ENCODE results near the gene ADAM12. TPM values are rescaled to one million over a fixed set of nuclear protein-coding genes. Genes with fewer than 3 reads are reported as not detected.
A peak's percentile ranks its signal among the peaks of the same experiment; 100 is the strongest.
"Not testable (repeated sequence)": the region's sequence is repeated elsewhere in the genome, so short reads cannot be mapped to it uniquely, and the experiment has no call there.

ADAM12 gene
- polyA plus RNA-seq, 3 donors: 19.7 to 23.0 (median 22.8) TPM

GRCh38 chr10:126374435-126374834 is 13.8 kb downstream of the ADAM12 start:
- no peak for DNase-seq

- no peak for DNase-seq
These were observed 14.3 kb downstream of the ADAM12 start for GRCh38 chr10:126373972-126374371.

GRCh38 chr10:126373147-126373546 is 15.1 kb downstream of the ADAM12 start:
- DNase-seq: no peak

DNA sequence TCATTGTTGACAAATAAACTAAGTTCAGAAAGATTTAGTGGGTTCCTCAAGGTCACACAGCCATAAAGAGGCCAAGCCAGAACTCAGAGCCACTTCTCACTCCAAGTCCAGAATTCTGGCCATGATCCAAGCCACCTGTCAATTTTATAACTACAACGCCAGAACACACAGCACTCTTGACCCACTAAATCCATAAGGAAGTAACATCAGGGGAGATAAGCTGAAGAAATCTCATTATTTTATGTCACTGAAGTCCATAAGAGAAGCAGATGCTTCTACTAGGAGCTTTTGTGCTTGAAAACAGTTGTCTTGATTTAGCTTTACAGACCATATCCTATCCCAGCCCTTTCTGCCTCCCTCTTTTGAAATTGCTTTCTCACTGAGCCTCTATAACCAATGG is 15.9 kb downstream of the ADAM12 start:
- DNase-seq: no peak

DNA sequence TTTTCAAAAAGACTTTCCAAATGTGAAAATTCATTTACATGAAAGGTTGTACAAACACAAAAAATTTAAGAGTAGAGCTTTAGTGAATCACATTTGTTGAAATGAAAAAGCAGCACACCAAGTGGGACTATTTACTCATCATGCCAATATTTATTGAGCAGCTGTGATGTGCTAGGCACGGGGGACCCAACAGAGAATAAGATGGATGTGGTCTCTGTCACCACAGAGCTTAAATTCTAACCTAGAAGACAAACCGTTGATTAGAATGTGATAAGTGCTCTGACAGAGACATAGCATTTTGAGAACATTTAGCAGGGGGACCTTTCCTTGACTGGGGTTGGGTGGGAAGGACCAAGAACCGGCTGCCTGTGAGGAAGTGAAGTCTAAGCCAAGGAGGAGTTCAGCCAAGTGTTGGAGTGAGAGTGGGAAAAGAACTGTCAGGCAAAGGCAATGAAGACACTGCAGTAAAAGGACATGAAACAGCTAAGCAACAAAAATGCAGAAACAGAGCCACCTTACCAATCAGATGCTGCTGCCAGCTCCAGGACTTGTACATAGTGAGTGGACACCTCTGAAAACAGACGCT is 19.1 kb downstream of the ADAM12 start:
- DNase-seq: peak; percentile 42

DNA sequence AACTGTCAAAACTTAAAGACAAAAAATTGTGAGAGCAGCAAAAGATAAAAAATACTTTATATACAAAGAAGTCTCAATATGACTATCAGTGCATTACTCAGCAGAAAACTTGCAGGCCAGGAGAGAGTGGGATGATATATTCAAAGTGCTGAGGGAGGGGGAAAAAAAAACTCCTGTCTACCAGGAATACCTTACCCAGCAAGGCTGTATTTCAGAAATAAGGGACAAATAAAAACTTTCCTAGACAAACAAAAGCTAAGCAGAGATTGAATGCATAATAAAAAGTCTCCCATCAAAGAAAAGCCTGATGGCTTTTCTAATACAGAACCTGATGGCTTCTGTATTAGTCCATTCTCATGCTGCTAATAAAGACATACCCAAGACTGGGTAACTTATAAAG is 31.1 kb downstream of the ADAM12 start:
- DNase-seq: no peak

DNA sequence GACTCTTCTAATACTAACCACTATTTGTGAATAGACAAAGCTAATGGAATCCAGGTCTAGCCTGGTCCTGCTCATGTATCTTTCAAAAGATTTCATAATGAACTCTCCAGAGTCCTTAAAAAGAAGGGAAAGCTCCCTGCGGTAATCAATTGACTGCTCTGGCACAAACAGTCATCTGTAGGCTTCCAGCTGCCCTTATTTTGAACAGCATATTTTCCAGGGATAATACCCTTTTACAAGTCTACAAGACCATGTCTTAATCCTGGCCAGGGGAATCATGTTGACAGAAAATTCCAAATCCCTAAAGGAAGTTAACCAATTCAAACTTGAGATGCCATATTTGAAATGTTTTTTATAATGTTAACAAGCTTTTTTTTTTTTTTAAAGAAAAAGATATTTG is 34.6 kb downstream of the ADAM12 start:
- DNase-seq: no peak

DNA sequence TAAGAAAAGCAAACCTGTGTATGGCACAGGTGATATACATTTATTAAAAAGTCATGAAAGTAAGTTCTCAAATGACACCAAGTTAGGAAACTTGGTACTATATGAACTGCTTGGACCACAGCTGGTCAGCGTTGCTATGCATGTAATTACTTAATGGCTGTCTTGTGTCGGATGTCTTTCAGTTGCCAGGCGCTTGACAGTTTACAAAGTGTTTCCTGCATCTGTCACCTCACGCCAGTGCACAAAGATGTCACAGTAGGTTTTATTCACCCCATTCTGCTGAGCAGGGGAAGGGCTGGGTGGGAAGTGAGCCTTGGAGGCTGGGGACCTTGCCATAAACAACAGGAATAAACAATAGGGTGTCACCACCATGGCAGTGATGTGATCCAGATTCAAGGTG is 35.8 kb downstream of the ADAM12 start:
- DNase-seq: peak; percentile 55

- DNase-seq: no peak
These were observed 37.3 kb downstream of the ADAM12 start for GRCh38 chr10:126351021-126351420.

DNA sequence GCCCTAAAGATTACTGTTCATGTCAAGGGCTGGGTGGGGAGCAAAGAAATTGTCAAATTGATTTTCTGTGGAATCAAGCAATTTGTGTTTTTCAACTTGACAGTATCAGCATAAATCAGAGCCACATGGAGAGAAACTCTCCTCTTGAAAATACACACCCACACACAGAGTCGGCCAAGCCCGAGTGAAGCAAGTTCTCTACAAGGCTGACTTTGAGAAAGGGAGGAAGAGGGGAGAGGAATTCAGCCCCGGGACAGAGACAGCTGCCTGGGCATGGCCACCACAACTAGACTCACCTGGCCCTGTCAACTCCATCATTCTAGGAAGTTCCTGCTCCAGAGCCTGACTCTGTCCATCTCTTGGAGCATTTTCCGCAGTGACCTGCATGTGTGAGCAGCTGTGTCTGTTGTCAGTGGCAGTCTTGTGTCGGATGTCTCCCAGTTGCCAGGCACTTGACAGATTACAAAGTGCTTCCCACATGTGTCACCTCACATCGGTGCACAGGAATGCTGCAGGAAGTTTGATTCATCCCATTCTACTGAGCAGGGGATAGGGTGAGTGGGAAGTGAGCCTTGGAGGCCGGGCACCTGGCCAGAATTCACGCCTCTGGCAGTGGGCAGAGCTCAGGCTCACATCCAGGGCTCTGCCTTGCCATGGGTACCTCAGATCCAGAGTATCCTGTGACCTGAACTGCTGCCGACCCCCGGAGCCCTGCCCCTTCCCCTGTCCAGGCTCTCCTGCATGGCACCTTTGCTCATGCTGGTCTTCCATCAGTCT is 37.9 kb downstream of the ADAM12 start:
- peak; percentile 81 for DNase-seq

- DNase-seq: no peak
These were observed 38.6 kb downstream of the ADAM12 start for GRCh38 chr10:126349676-126350075.

GRCh38 chr10:126349101-126349500 is 39.2 kb downstream of the ADAM12 start:
- no peak for DNase-seq

- DNase-seq: not testable (repeated sequence)
These were observed 44.8 kb downstream of the ADAM12 start for GRCh38 chr10:126343496-126343895.

DNA sequence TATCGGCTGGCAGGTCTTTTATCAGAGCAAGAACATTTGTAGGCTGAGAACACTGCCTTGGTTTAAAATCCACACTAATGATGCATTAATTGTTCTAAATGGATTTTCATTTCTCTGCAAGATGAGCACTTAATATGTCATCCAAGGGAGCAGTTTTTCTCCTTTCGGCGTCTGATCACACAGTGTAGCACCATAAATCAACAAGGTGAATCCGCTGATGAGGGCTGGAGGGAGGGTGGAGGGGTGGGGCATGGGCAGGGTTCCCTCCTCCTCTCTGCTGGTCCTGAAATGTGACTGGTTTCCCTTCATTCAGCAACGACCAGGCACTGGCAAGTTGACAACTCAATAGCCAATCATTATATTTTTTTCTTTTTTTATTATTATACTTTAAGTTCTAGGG is 45.6 kb downstream of the ADAM12 start:
- no peak for DNase-seq

- no peak for DNase-seq
These were observed 46.8 kb downstream of the ADAM12 start for GRCh38 chr10:126341491-126341890.

DNA sequence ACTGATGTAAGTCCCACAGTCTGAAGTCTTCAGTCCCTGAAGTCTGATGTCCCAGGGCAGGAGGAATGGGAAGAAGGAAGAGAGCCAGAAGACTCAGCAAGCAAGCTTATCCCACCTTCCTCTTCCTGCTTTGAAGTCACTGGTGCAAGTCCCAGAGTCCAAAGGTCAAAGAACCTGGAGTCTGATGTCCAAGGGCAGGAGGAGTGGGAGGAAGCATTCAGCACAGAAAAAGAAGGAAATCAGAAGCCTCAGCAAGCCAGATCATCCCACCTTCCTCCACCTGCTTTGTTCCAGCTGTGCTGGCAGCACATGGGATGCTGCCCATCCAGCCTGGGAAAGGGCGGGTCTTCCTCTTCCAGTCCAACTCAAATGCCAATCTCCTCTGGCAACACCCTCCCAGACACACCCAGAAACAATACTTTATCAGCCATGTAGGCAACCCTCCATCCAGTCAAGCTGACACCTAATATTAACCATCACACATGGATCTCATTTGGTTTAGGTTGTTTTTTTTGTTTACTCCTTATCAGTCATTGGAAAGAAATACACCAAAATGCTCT is 50.9 kb downstream of the ADAM12 start:
- DNase-seq: no peak

DNA sequence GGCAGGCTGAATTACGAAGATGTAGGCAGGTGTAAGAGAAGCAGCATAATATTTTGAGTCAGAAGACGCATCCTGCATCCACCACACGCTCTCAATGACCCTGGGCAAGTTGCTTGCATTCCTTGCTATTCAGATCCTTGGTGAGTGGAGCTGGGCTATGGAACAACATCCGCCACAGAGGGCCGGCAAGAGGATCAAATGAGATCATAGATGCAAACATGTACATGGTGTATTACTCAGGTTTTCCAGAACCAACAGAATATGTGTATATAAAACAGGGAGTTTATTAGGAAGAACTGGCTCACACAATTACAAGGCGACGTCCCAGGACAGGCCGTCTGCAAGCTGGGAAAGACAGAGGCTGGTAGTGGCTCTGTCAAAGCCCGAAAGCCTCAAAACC is 51.5 kb downstream of the ADAM12 start:
- DNase-seq: no peak

DNA sequence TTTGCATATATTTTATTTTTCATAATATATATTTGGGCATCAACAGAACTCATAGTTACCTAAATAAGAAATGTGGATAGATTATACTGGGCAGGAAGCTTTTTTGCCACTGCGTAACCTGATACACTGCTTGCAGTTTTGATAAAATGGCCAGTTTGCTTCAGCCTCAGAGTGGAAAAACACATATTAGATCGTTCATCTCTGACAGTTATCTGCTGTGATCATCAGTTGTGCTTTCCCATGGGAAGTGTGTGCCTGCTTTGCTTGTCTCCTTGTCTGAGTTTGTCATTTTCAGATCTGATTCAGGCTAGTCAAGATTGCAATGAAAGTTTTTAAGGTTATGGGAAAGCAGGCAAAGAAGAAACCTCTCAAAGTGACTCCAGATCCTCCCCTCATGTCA is 54.0 kb downstream of the ADAM12 start:
- DNase-seq: no peak

DNA sequence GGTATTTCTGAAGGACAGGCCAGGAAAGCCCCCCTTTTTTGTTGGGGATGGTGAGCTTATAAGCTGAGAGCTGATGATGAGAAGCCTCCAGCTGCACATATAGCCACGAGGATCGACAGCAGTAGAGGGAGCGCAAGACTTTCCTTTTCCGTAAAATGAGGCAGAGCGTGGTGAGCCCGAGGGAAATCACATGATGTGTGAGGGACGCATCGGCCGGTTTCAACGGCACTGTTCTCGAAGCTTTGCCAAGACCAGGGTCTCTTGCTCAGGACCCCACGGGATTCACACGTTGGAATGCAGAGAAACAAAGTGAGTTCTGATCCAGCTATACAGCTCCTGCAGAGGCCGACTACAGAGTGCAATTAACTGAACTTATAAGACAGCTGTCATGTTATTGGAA is 55.7 kb downstream of the ADAM12 start:
- DNase-seq: no peak

- no peak for DNase-seq
These were observed 57.2 kb downstream of the ADAM12 start for GRCh38 chr10:126331101-126331500.

GRCh38 chr10:126324826-126325225 is 63.5 kb downstream of the ADAM12 start:
- no peak for DNase-seq

DNA sequence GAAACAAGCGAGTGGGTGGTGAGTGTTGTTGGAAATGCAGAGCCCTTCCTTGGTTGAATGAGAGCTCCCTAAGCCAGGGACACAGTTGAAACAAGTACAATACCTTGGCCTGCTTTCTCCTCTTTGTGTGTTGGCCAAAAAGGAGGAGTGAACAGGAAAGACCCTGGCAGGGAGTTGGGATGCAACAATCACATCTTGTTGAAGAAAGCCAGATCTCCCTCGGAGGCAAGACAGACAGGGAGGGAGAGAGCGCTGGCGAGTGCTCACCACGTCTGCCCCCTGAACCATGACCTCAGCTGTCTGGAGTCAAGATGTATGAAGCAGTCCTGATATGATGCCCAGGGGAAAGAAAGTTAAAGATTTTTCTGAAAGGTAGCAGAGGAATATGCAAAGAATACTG is 66.8 kb downstream of the ADAM12 start:
- DNase-seq: no peak

GRCh38 chr10:126317751-126318150 is 70.5 kb downstream of the ADAM12 start:
- no peak for DNase-seq

All from renal pelvis (tissue), 4 donors.